ENCODE results near the gene SDF4. TPM values are rescaled to one million over a fixed set of nuclear protein-coding genes. Genes with fewer than 3 reads are reported as not detected.

Gene SDF4
- total and polyA plus RNA-seq, 2 of the 13 experiments (the other 11 are each of a cell fraction or from before 2014, with no cell fraction given), result 80.8 to 107 TPM

DNA sequence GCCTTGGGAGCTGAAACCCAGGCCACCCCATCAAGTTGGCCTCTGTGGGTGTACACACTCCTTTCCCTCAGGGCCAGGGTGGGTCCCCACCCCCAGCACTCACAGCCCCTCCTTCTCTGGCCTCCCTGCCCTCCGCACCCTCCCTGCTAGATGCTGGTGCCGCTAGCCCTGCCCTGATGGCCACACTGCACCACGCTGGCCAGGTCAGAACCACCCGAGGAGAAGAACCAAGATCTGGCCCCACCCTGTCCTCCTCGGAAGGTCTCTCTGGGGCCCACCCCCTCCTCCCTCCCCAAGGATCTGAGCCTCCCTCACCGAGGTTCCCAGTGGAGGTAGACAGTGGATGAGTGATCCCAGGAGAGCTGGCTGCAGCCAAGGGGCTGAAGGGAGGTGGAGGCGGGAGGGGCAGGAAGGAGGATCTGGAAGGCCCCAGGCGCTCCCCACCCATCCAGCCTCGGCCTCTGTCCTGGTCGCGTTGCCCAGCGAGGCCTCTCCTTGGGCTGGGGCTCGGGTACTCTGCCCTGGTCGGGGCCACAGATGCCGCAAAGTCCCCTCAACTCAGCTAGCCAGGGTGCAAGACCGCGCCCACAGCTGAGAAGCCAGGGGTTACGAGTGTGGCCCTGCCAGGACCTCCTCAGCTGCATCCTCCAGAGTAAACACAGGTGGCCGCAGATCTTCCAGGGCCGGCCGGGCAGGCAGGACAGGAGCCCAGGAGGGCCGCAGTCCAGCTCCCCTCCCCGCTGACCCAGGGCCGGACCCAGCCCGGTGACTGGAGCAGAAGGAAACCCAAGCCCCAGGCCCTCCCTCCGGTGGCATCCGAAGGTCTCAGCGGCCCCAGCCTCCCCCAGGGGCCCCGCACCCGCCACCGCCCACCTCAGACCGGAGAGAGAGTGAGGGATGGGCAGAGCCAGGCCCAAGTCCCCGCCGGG is 5.4 kb upstream of the SDF4 start (continued):
- TF ChIP-seq KDM6A (CRISPR knock-in tag; IDR thresholded peaks at IDR 0.05; ENCODE audit: low read depth) (no peak), ZKSCAN1 (IDR thresholded peaks at IDR 0.05; ENCODE audit: low read length) (no peak), SRSF1 (optimal IDR thresholded peaks at IDR 0.05; ENCODE audit: low read depth, low read length) (no peak), ZFAT (CRISPR knock-in tag; conservative IDR thresholded peaks at IDR 0.05) (no peak), NR2F6 (IDR thresholded peaks at IDR 0.05) (no peak), NR2F6 (CRISPR knock-in tag; IDR thresholded peaks at IDR 0.05) (peak; percentile 41; the same call in 1 of the 2 replicates), CAMTA2 (CRISPR knock-in tag; IDR thresholded peaks at IDR 0.05; ENCODE audit: borderline replicate concordance) (peak; percentile 74; the same call in 1 of the 2 replicates), HOXD1 (CRISPR knock-in tag; IDR thresholded peaks at IDR 0.05) (no peak), SPEN (CRISPR knock-in tag; IDR thresholded peaks at IDR 0.05; ENCODE audit: low read depth) (no peak; the same call in 1 of the 2 replicates), ZNF792 (CRISPR knock-in tag; IDR thresholded peaks at IDR 0.05) (no peak), MED13 (CRISPR knock-in tag; IDR thresholded peaks at IDR 0.05) (no peak), ZNF737 (CRISPR knock-in tag; IDR thresholded peaks at IDR 0.05; ENCODE audit: borderline replicate concordance) (no peak), NCOA1 (CRISPR knock-in tag; IDR thresholded peaks at IDR 0.05) (0 out of 2 replicates have a peak, but pooled peaks have one; percentile 28), ZNF790 (CRISPR knock-in tag; IDR thresholded peaks at IDR 0.05; ENCODE audit: borderline replicate concordance) (0 out of 2 replicates have a peak, but pooled peaks have one; percentile 10), SMAD3 (CRISPR knock-in tag; IDR thresholded peaks at IDR 0.05) (no peak)
- TF ChIP-seq, protein P1, sequence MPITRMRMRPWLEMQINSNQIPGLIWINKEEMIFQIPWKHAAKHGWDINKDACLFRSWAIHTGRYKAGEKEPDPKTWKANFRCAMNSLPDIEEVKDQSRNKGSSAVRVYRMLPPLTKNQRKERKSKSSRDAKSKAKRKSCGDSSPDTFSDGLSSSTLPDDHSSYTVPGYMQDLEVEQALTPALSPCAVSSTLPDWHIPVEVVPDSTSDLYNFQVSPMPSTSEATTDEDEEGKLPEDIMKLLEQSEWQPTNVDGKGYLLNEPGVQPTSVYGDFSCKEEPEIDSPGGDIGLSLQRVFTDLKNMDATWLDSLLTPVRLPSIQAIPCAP (CRISPR knock-in tag; IDR thresholded peaks at IDR 0.05; ENCODE audit: low read depth), result no peak
- TF ChIP-seq, protein P2, sequence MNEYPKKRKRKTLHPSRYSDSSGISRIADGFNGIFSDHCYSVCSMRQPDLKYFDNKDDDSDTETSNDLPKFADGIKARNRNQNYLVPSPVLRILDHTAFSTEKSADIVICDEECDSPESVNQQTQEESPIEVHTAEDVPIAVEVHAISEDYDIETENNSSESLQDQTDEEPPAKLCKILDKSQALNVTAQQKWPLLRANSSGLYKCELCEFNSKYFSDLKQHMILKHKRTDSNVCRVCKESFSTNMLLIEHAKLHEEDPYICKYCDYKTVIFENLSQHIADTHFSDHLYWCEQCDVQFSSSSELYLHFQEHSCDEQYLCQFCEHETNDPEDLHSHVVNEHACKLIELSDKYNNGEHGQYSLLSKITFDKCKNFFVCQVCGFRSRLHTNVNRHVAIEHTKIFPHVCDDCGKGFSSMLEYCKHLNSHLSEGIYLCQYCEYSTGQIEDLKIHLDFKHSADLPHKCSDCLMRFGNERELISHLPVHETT (CRISPR knock-in tag; conservative IDR thresholded peaks at IDR 0.05), result no peak; the same call in 1 of the 2 replicates
- TF ChIP-seq, protein P3, sequence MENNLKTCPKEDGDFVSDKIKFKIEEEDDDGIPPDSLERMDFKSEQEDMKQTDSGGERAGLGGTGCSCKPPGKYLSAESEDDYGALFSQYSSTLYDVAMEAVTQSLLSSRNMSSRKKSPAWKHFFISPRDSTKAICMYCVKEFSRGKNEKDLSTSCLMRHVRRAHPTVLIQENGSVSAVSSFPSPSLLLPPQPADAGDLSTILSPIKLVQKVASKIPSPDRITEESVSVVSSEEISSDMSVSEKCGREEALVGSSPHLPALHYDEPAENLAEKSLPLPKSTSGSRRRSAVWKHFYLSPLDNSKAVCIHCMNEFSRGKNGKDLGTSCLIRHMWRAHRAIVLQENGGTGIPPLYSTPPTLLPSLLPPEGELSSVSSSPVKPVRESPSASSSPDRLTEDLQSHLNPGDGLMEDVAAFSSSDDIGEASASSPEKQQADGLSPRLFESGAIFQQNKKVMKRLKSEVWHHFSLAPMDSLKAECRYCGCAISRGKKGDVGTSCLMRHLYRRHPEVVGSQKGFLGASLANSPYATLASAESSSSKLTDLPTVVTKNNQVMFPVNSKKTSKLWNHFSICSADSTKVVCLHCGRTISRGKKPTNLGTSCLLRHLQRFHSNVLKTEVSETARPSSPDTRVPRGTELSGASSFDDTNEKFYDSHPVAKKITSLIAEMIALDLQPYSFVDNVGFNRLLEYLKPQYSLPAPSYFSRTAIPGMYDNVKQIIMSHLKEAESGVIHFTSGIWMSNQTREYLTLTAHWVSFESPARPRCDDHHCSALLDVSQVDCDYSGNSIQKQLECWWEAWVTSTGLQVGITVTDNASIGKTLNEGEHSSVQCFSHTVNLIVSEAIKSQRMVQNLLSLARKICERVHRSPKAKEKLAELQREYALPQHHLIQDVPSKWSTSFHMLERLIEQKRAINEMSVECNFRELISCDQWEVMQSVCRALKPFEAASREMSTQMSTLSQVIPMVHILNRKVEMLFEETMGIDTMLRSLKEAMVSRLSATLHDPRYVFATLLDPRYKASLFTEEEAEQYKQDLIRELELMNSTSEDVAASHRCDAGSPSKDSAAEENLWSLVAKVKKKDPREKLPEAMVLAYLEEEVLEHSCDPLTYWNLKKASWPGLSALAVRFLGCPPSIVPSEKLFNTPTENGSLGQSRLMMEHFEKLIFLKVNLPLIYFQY (CRISPR knock-in tag; IDR thresholded peaks at IDR 0.05; ENCODE audit: borderline replicate concordance), result peak; percentile 11; the same call in 1 of the 2 replicates
- TF ChIP-seq, protein P4, sequence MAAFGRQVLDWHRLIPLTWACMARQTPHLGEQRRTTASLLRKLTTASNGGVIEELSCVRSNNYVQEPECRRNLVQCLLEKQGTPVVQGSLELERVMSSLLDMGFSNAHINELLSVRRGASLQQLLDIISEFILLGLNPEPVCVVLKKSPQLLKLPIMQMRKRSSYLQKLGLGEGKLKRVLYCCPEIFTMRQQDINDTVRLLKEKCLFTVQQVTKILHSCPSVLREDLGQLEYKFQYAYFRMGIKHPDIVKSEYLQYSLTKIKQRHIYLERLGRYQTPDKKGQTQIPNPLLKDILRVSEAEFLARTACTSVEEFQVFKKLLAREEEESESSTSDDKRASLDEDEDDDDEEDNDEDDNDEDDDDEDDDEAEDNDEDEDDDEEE (CRISPR knock-in tag; IDR thresholded peaks at IDR 0.05), result no peak
- TF ChIP-seq, protein P5, sequence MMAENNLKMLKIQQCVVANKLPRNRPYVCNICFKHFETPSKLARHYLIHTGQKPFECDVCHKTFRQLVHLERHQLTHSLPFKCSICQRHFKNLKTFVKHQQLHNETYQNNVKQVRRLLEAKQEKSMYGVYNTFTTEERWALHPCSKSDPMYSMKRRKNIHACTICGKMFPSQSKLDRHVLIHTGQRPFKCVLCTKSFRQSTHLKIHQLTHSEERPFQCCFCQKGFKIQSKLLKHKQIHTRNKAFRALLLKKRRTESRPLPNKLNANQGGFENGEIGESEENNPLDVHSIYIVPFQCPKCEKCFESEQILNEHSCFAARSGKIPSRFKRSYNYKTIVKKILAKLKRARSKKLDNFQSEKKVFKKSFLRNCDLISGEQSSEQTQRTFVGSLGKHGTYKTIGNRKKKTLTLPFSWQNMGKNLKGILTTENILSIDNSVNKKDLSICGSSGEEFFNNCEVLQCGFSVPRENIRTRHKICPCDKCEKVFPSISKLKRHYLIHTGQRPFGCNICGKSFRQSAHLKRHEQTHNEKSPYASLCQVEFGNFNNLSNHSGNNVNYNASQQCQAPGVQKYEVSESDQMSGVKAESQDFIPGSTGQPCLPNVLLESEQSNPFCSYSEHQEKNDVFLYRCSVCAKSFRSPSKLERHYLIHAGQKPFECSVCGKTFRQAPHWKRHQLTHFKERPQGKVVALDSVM (CRISPR knock-in tag; IDR thresholded peaks at IDR 0.05), result peak; percentile 68; the same call in 1 of the 2 replicates
